GM21367 (cell line): ENCODE measurements around the gene EIF3I.
A peak's percentile ranks its signal among the peaks of the same experiment; 100 is the strongest.

Experiments
- ATAC-seq: cut with Tn5 transposase; IDR thresholded peaks from one replicate; pipeline ENCODE4 v1.9.1; 2021; ENCODE audit not compliant: unreplicated experiment

Gene EIF3I

DNA sequence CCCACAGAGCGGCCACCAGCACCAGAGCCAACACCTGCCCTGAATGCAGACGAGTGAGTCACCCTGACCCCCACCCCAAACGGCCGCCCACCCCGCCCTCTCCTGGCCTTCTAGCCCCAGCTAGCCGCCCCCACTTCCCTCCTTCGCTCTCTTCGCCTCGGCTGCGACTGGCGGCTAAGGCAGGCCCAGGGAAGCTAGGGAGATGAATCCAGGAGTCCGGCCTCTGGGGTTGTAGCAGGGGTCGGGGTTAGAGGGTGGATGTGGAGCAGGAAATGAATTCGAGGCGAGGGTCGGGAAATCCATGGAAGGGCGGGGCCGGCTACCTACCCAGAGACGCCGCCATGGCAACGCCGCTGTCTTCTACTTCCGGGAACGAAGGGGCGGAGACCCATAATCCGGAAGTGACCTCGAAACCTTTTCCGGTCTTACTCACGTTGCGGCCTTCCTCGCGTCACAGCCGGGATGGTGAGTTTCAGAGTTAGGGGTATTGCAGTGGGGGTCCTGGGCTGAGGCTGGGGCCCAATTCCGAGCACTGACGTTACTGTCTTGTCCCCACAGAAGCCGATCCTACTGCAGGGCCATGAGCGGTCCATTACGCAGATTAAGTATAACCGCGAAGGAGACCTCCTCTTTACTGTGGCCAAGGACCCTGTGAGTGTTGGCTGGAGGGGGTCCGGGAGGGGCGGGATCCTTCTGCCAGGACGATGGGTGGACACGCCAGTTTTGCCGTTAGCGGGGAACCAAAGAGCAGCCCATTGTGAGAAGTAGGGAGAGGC is at the start of gene EIF3I, which contains the start of gene TMEM234:
Gene EIF3I, plus strand, starts transcription at position 428 of the 776 bp plus-strand sequence. Its CDS starts 35 bp downstream, at position 463.
Gene TMEM234, minus strand, starts transcription at position 374 of the 776 bp plus-strand sequence. Its CDS starts 31 bp downstream, at position 343.
- ATAC-seq: peak; percentile 93

DNA sequence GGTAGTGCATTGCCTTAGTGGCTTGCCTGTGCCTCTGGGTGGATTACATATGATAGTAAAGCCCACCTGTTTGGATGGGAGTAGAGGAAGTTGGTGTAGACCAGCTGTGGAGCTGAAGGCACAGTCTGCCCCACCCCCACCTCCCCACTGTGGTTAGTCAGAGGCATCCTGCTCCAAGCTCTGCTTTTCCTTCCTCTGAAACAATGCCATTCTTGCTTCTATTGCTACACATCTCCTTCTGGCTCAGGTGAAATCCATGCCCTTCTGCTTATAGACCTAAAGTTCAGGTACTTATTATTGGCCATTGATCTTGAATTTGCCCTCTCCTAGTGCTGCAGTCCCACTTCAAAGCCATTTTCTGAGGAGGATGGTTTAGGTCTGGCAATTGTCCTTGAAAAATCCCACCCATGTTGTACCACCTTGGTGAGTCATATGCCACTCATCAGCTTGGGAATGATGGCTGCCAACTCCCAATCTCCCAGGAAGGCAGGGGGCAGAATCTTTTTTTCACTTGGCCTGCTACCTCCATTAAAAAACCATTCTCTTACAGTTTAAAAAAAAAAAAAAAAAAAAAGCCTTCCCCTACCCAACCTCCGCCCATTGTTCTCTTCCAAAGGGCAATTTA is 49.5 kb upstream of the EIF3I start:
- no peak for ATAC-seq

- ATAC-seq: no peak
These were observed 43.6 kb upstream of the EIF3I start for GRCh38 chr1:32178380-32179192.

DNA sequence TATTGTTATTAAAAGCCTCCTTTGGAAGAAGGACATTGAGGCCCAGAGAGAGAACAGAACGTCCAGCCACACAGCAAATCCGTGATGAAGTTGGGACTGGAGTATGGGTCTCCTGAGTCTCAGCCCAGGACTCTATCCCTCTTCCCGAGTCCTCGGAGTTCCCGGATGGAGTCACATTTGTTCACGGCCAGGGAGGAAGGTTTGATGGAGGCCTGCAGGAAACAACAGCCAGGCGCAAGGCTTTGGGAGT is 43.1 kb upstream of the EIF3I start:
- peak; percentile 5 for ATAC-seq

- ATAC-seq: peak; percentile 71
These were observed 42.6 kb upstream of the EIF3I start, which contains the start of gene TXLNA for GRCh38 chr1:32179443-32180185. TXLNA (plus strand) TSS chr1:32179675; CDS start chr1:32180346, 671 bp downstream.

GRCh38 chr1:32180186-32181060 is 41.8 kb upstream of the EIF3I start:
- ATAC-seq: peak; percentile 9

DNA sequence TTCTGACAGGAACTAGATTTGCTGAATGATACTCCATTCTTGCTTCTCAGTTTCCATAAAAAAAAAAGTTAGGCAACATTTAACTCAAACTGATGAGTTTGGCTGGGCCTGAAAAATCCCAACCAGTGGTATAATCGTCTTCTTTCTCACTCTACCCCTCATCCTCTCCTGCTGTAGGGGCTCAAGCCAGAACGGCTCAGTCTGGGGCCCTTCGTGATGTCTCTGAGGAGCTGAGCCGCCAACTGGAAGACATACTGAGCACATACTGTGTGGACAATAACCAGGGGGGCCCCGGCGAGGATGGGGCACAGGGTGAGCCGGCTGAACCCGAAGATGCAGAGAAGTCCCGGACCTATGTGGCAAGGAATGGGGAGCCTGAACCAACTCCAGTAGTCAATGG is 41.1 kb upstream of the EIF3I start:
- ATAC-seq: no peak

DNA sequence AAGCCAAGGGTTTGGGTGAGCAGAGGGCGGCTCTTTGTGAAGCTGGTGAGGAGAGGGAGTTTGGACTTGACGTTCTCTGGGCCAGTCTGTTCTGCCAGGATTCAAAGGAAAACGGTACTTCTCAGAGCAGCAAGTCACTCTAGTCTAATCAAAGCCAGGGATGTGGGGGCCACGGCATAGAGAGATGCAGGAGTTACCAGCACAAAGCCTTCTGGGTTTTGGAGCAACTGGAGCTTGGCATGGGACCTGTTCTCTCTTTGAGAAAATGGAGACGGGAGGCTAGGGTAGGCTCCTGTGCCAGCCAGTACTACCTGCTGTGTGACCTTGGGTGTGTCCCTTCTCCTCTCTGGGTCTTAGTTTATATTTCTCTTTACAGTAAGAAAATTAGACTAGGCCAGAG is 40.6 kb upstream of the EIF3I start:
- no peak for ATAC-seq

DNA sequence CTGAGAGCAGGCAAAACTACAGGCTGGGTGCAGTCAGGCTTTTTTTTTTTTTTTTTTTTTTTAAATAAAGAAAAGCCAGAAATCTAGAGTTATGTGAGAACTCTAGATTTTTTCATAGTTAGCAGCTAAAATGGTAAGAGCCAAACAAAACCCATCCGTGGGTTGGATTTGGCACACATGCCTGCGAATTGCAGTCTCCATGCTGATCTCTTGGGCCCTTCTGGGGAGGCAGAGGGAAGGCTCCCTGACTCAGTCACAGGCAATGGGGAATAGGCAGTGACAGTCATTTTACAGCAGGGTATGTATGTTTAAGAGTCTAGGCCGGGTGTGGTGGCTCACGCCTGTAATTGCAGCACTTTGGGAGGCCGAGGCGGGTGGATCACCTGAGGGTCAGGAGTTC is 40.1 kb upstream of the EIF3I start:
- no peak for ATAC-seq

DNA sequence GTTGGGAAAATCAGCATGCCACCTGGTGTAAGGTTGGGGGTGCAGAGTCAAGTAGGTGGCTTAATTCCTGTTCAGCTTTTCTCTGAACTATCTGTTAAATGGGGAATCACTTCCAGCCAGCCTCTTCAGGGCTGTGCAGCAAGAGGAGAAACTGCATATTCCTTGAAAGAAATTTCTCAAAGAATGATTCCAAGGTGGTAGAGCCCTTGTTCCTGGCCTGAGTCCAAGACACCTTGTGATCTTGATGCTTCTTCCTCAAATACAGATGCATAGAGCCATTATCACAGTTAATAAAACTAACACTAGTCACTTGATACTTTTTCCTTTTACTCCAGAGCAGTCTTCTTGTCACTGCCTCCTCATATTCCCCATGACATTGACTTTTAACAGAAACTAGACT is 37.6 kb upstream of the EIF3I start:
- ATAC-seq: no peak

GRCh38 chr1:32186077-32186476 is 36.1 kb upstream of the EIF3I start:
- ATAC-seq: no peak

GRCh38 chr1:32186491-32186890 is 35.7 kb upstream of the EIF3I start:
- ATAC-seq: no peak

GRCh38 chr1:32187850-32188249 is 34.4 kb upstream of the EIF3I start:
- no peak for ATAC-seq

GRCh38 chr1:32192220-32192948 is 29.8 kb upstream of the EIF3I start:
- no peak for ATAC-seq

GRCh38 chr1:32194984-32195383 is 27.2 kb upstream of the EIF3I start:
- no peak for ATAC-seq

DNA sequence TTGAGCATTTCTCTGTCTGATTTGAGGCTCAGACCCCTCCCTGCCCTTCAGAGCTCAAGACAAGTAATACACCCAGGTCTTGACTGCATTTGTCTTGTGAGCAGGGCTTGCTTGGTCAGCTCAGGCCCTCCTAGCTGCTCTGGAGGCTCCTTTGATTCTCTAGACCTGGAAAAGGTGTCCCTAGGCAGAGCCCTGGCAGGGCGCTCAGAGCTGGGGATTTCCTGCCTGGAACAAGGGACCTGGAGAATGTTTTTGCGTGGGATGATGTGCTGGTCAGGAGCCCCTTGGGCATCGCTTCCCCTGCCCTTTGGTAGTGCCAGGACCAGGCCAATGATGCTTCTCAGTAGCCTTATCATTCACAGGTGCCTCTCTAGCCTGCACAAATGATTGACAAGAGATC is 26.7 kb upstream of the EIF3I start:
- no peak for ATAC-seq

GRCh38 chr1:32195972-32196823 is 26.0 kb upstream of the EIF3I start:
- no peak for ATAC-seq

DNA sequence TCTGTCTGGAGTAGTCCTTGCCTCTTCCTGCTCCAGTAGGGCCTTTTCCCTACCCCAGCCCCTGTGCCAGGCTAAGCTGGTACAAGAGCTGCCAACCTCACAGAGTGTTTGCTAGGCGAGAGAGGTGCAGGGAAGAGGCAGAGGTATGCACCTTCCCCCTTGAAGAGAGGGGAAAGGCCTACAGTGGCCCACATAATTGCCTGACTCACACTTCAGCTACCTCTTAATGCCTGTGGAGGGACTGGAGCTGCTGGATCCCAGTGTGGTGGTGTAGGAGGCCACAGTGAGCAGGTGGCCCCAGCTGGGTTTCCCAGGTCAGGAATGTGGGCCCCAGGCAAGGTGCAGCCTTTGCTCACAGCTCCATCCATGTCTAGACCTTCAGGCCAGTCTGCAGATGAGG is 25.1 kb upstream of the EIF3I start:
- ATAC-seq: no peak

- no peak for ATAC-seq
These were observed 24.4 kb upstream of the EIF3I start for GRCh38 chr1:32197837-32198236.
